Measurements from ENCODE around the gene RBM5. TPM values are rescaled to one million over a fixed set of nuclear protein-coding genes. Genes with fewer than 3 reads are reported as not detected.
A peak's percentile ranks its signal among the peaks of the same experiment; 100 is the strongest.

The RBM5 gene
- 105 and 128 TPM in 2 replicates for total RNA-seq (2014; rRNA removed)
- Bru-seq, nascent RNA: percentile 97 among the genes with signal in this experiment
- BruChase-seq, experiment 1, labeled RNA remaining after a 6-hour chase: percentile 98 among the genes with signal in this experiment
- BruChase-seq, experiment 2, labeled RNA remaining after a 2-hour chase: percentile 99 among the genes with signal in this experiment
- long read RNA-seq, transcript RBM5-214 (5 exons, 2,716 nt): minor isoform, 37 of 192 reads
- long read RNA-seq, transcript RBM5-201 (25 exons, 3,188 nt): major isoform, 48 of 192 reads
- long read RNA-seq, partial matches to known transcripts: 55 of 192 reads
- long read RNA-seq, other reads (novel, unspliced or antisense): 49 of 192 reads

GRCh38 chr3:50088725-50089608 lies at the start of gene RBM5:
RBM5 (plus strand) TSS chr3:50088919; CDS start chr3:50090435, 1,516 bp downstream.
- Histone ChIP-seq H3K36me3 (ENCODE audit: low read depth, low read length) (peaks cover 34% of the 10 kb centered on the region), H3K79me2 (ENCODE audit: low read length) (peaks cover 45% of the 10 kb centered on the region), H3K9ac (ENCODE audit: low read length) (peak within 1 kb of the TSS; percentile 100), H3K4me2 (ENCODE audit: low read length) (peak within 1 kb of the TSS; percentile 92), H4K20me1 (ENCODE audit: low read length) (peaks cover 17% of the 10 kb centered on the region), H3K9me3 (ENCODE audit: low read length) (no peaks in the 10 kb centered on the region), H3K4me3 (ENCODE audit: low read length) (peak within 1 kb of the TSS; percentile 97), H3K4me1 (ENCODE audit: insufficient read depth, low read length) (peaks cover 17% of the 10 kb centered on the region), H3K9me2 (replicated peaks; ENCODE audit: low read length) (no peaks in the 10 kb centered on the region), H3F3A (ENCODE audit: low read length, unreplicated experiment) (no peaks in the 10 kb centered on the region), H3K27ac (ENCODE audit: low read length) (peak within 1 kb of the TSS; percentile 85), H2AFZ (ENCODE audit: low read length) (peak within 1 kb of the TSS; percentile 98), H3K27me3 (ENCODE audit: low read length) (no peaks in the 10 kb centered on the region)
- intact Hi-C loops (cut with micrococcal nuclease): no loop called here
- peak; percentile 100 for ATAC-seq
- ChIA-PET CTCF (no interaction called here), POLR2A (ENCODE audit: unreplicated experiment) (no interaction called here)
- TSS peak; percentile 37 for BruUV-seq (replicated peaks)
- peak; percentile 95 for DNase-seq
- no peak for TF ChIP-seq EZH2phosphoT487 (IDR thresholded peaks at IDR 0.05; ENCODE audit: borderline replicate concordance, low read length)
- no peak for TF ChIP-seq CTCF (conservative IDR thresholded peaks at IDR 0.05; ENCODE audit: low read depth, low read length)
- no peak for TF ChIP-seq EZH2 (IDR thresholded peaks at IDR 0.05; ENCODE audit: low read length, unreplicated experiment)

GRCh38 chr3:50044976-50045375 lies 43.7 kb upstream of the RBM5 start:
- H2AFZ ChIP-seq (ENCODE audit: low read length): no peak overlapping the region
- ATAC-seq (no peak), DNase-seq (no peak)
- H3F3A ChIP-seq (ENCODE audit: low read length, unreplicated experiment): no peaks in the 10 kb centered on the region
- no peak overlapping the region for H3K4me3 ChIP-seq (ENCODE audit: low read length)
- H3K4me2 ChIP-seq (ENCODE audit: low read length): no peak overlapping the region
- H3K4me1 ChIP-seq (ENCODE audit: insufficient read depth, low read length): peaks cover 3% of the 10 kb centered on the region
- BruUV-seq (replicated peaks): no TSS peak
- intact Hi-C loops (cut with micrococcal nuclease): no loop called here
- no peak overlapping the region for H3K27ac ChIP-seq (ENCODE audit: low read length)
- no peaks in the 10 kb centered on the region for H3K27me3 ChIP-seq (ENCODE audit: low read length)
- H3K9me2 ChIP-seq (replicated peaks; ENCODE audit: low read length): no peaks in the 10 kb centered on the region
- no peaks in the 10 kb centered on the region for H4K20me1 ChIP-seq (ENCODE audit: low read length)
- peaks cover 6% of the 10 kb centered on the region; the same call in 1 of the 2 replicates for H3K36me3 ChIP-seq (ENCODE audit: low read depth, low read length)
- H3K9ac ChIP-seq (ENCODE audit: low read length): no peak overlapping the region
- no peaks in the 10 kb centered on the region for H3K79me2 ChIP-seq (ENCODE audit: low read length)
- ChIA-PET CTCF (no interaction called here), POLR2A (ENCODE audit: unreplicated experiment) (no interaction called here)
- no peaks in the 10 kb centered on the region for H3K9me3 ChIP-seq (ENCODE audit: low read length)
- TF ChIP-seq EZH2 (IDR thresholded peaks at IDR 0.05; ENCODE audit: low read length, unreplicated experiment): no peak
- no peak for TF ChIP-seq EZH2phosphoT487 (IDR thresholded peaks at IDR 0.05; ENCODE audit: borderline replicate concordance, low read length)
- TF ChIP-seq CTCF (conservative IDR thresholded peaks at IDR 0.05; ENCODE audit: low read depth, low read length): no peak

Measured in PC-3 (cell line).